CD4-positive, alpha-beta T cell (primary cell): Measurements from ENCODE around the gene GMCL2. TPM values are rescaled to one million over a fixed set of nuclear protein-coding genes. Genes with fewer than 3 reads are reported as not detected.

Experiments used
- ATAC-seq: fragments of 200-7000 bp; cut with Tn5 transposase; one replicate; pipeline ENCODE4 v1.10.0; 2022; ENCODE audit warnings: mild to moderate bottlenecking; ENCODE audit not compliant: poor library complexity
- CTCF ChIA-PET: fragments of 350-600 bp; sonication (Branson Sonifier 250); formaldehyde crosslinking; loops from one replicate; lab custom pipeline; 2021; ENCODE audit warnings: antibody characterized with exemption, inconsistent platforms; lab: Charles Lee
- POLR2A ChIA-PET: fragments of 350-600 bp; sonication (Branson Sonifier 250); formaldehyde crosslinking; loops from one replicate; lab custom pipeline; 2021; ENCODE audit warnings: antibody characterized with exemption, inconsistent platforms; lab: Charles Lee
- DNase-seq, 14 experiments: peaks; one replicate each; pipeline ENCODE4 v3.0.0-alpha.2; 2013 to 2020; ENCODE audit warnings: mixed read lengths in 2 of 14
- H3K27ac ChIP-seq, 2 donors: one replicate each; pipeline versions ENCODE4 v1.5.1 to v1.7.0; 2013; ENCODE audit warnings: low read length in 2 of 2, low read depth in 1 of 2, mild to moderate bottlenecking in 1 of 2
- H3K27me3 ChIP-seq, 2 experiments: 1 replicate in 1 of 2; 2 replicates in 1 of 2; pipeline versions ENCODE4 v1.6.1 to v1.7.0; 2013; ENCODE audit warnings: low read length in 2 of 2, control low read depth in 1 of 2, mild to moderate bottlenecking in 1 of 2, moderate library complexity in 1 of 2; ENCODE audit not compliant: insufficient read depth in 2 of 2, control insufficient read depth in 1 of 2
- H3K36me3 ChIP-seq: one replicate; pipeline ENCODE4 v1.6.1; 2013; ENCODE audit warnings: low read length, control low read depth; ENCODE audit not compliant: insufficient read depth
- H3K4me1 ChIP-seq: one replicate; pipeline ENCODE4 v1.6.1; 2013; ENCODE audit warnings: low read length, control low read depth; ENCODE audit not compliant: insufficient read depth
- H3K4me3 ChIP-seq: one replicate; pipeline ENCODE4 v1.5.1; 2013; ENCODE audit warnings: mild to moderate bottlenecking, low read length, moderate library complexity
- H3K9me3 ChIP-seq, 2 experiments: 1 replicate in 1 of 2; 2 replicates in 1 of 2; pipeline versions ENCODE4 v1.6.1 to v1.7.0; 2013; ENCODE audit warnings: low read length in 2 of 2, mild to moderate bottlenecking in 2 of 2, control low read depth in 1 of 2, moderate library complexity in 1 of 2; ENCODE audit not compliant: control insufficient read depth in 1 of 2, insufficient read depth in 1 of 2
- H3K27ac Mint-ChIP-seq: one replicate; pipeline ENCODE4 v1.8.0; 2020; ENCODE audit warnings: mixed read lengths
- H3K27me3 Mint-ChIP-seq: one replicate; pipeline ENCODE4 v1.8.0; 2021; ENCODE audit warnings: mixed read lengths
- H3K36me3 Mint-ChIP-seq: one replicate; pipeline ENCODE4 v1.8.0; 2021; ENCODE audit warnings: low read depth, mixed read lengths
- H3K4me1 Mint-ChIP-seq: one replicate; pipeline ENCODE4 v1.8.0; 2021; ENCODE audit warnings: low read depth, mixed read lengths
- H3K4me3 Mint-ChIP-seq: one replicate; pipeline ENCODE4 v1.8.0; 2020; ENCODE audit warnings: mild to moderate bottlenecking, mixed read lengths
- H3K9me3 Mint-ChIP-seq: one replicate; pipeline ENCODE4 v1.8.0; 2020; ENCODE audit warnings: mixed read lengths
- intact Hi-C, 2 experiments: fragments of 100-400 bp; cut with DNase I in 1 of 2; cut with micrococcal nuclease in 1 of 2; formaldehyde crosslinking; loops; one replicate each; pipeline versions ENCODE4 v1.15.1 to v1.9.0; 2023 to 2025; cut with DNase I, micrococcal nuclease
- total RNA-seq, 174 experiments: library from RNA in 2 of 174; stranded (reverse) in 2 of 174; gene quantifications; one replicate each; pipeline ENCODE4 v1.2.3 and lab custom pipeline; 2021 to 2026
- TF ChIP-seq, protein P1 (sequence below): fragments of 200-600 bp; IDR thresholded peaks from one replicate; pipeline ENCODE4 v1.8.0; 2022; ENCODE audit warnings: antibody characterized with exemption, mild to moderate bottlenecking

GMCL2 gene
- total RNA-seq, 2 experiments from 2014 or later, result not detected

DNA sequence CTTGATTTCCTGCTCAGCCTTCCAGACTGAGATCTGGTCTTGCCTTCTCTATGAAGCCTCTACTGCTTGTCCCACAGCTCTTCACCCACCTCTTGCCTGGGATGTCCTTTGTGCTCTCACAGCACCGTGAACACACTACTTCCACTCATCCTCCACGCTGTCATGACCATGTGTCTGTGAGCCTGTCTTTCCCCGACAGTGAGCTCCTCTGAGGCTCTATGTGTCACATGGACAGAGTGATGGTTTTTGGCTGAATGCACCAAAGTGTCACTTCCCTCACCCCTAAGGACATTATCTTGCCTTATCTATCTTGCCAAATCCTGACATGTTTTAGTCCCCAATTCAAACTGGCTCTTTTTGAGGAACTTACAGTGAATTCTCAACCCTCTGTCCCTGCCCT lies 34.1 kb upstream of the GMCL2 start:
- peaks cover 64% of the 10 kb centered on the region for H3K36me3 Mint-ChIP-seq
- H3K27ac Mint-ChIP-seq, result peak overlapping the region; percentile 52
- Histone ChIP-seq H3K27ac (peak overlapping the region in 1 of 2 donors; percentile 7), H3K4me1 (peaks cover 8% of the 10 kb centered on the region), H3K9me3 (no peaks in the 10 kb centered on the region), H3K36me3 (peaks cover 63% of the 10 kb centered on the region), H3K4me3 (no peak overlapping the region), H3K27me3 (no peaks in the 10 kb centered on the region)
- no peaks in the 10 kb centered on the region for H3K27me3 Mint-ChIP-seq
- ChIA-PET POLR2A (no interaction called here), CTCF (no interaction called here)
- TF ChIP-seq, protein P1, sequence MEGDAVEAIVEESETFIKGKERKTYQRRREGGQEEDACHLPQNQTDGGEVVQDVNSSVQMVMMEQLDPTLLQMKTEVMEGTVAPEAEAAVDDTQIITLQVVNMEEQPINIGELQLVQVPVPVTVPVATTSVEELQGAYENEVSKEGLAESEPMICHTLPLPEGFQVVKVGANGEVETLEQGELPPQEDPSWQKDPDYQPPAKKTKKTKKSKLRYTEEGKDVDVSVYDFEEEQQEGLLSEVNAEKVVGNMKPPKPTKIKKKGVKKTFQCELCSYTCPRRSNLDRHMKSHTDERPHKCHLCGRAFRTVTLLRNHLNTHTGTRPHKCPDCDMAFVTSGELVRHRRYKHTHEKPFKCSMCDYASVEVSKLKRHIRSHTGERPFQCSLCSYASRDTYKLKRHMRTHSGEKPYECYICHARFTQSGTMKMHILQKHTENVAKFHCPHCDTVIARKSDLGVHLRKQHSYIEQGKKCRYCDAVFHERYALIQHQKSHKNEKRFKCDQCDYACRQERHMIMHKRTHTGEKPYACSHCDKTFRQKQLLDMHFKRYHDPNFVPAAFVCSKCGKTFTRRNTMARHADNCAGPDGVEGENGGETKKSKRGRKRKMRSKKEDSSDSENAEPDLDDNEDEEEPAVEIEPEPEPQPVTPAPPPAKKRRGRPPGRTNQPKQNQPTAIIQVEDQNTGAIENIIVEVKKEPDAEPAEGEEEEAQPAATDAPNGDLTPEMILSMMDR, result no peak
- no peaks in the 10 kb centered on the region for H3K9me3 Mint-ChIP-seq
- H3K4me3 Mint-ChIP-seq, result no peak overlapping the region
- H3K4me1 Mint-ChIP-seq, result peaks cover 30% of the 10 kb centered on the region
- DNase-seq (no peak), ATAC-seq (no peak)
- intact Hi-C loops, result no loop called here

DNA sequence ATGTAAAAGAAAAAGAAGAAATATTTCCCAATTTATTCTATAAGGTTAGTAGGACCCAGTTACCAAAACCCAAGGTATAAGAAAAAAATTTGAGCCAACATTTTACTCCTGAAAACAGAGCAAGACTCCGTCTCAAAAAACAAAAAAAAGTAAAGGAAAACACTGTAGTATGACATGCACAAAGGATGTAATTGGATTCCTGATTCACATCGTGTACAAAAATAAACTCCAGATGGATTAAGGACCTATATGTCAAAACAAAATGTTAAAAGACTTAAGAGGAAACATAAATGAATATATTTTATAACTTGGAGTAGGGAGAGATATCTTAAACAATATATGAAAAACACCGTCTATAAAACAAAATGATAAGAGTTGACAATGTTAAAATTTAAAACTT lies 31.7 kb upstream of the GMCL2 start:
- H3K9me3 Mint-ChIP-seq, result no peaks in the 10 kb centered on the region
- no peak overlapping the region for H3K4me3 Mint-ChIP-seq
- Histone ChIP-seq H3K27ac (no peak overlapping the region), H3K36me3 (peaks cover 69% of the 10 kb centered on the region), H3K4me1 (peaks cover 16% of the 10 kb centered on the region), H3K4me3 (no peak overlapping the region), H3K9me3 (no peaks in the 10 kb centered on the region), H3K27me3 (no peaks in the 10 kb centered on the region)
- POLR2A ChIA-PET, result no interaction called here
- intact Hi-C loops, result no loop called here
- H3K36me3 Mint-ChIP-seq, result peaks cover 76% of the 10 kb centered on the region
- DNase-seq (no peak), ATAC-seq (no peak)
- CTCF ChIA-PET, result no interaction called here
- H3K4me1 Mint-ChIP-seq, result peaks cover 23% of the 10 kb centered on the region
- TF ChIP-seq, protein P1, result no peak
- H3K27me3 Mint-ChIP-seq, result no peaks in the 10 kb centered on the region
- peak overlapping the region; percentile 33 for H3K27ac Mint-ChIP-seq

DNA sequence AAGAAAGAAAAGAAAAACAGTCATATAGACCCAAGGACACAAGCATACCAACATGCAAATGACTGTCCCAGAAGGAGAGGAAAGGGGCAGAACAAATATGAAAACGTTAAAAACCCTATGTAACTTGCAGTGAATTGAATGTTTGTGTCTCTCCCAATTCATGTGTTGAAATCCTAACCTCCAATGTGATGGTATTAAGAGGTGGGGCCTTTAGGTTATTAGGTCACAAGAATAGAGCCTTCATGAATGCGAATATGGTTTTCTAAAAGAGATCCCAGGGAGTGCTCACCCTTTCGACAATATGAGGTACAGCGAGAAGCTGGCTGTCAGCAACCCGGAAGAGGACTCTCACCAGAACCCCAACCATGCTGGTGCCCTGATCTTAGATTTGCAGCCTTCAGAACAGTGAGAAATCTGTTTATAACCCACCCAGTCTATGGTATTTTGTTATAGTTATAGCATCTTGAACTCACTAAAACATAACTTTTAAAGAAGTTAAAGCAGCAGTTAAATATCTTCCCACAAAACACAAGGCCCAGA lies 31.1 kb upstream of the GMCL2 start:
- CTCF ChIA-PET, result no interaction called here
- ATAC-seq, result no peak
- Mint-ChIP-seq H3K36me3 (peaks cover 81% of the 10 kb centered on the region), H3K27ac (peak overlapping the region; percentile 33), H3K4me1 (peaks cover 23% of the 10 kb centered on the region), H3K27me3 (no peaks in the 10 kb centered on the region), H3K9me3 (no peaks in the 10 kb centered on the region), H3K4me3 (no peak overlapping the region)
- intact Hi-C loops, result no loop called here
- no peak overlapping the region for H3K4me3 ChIP-seq
- POLR2A ChIA-PET, result no interaction called here
- no peaks in the 10 kb centered on the region for H3K9me3 ChIP-seq
- peaks cover 70% of the 10 kb centered on the region for H3K36me3 ChIP-seq
- no peaks in the 10 kb centered on the region for H3K27me3 ChIP-seq
- DNase-seq, result no peak
- no peak overlapping the region for H3K27ac ChIP-seq
- TF ChIP-seq, protein P1, result no peak
- peaks cover 16% of the 10 kb centered on the region for H3K4me1 ChIP-seq
